Spleen (tissue), 7 donors: Measurements from ENCODE around the gene CARD16.

Source experiments
- CTCF ChIP-seq, 11 experiments: fragments of 200-600 bp in 7 of 11; fragments of 450-650 bp in 4 of 11; sonication (generic) in 4 of 11; IDR thresholded peaks in 8 of 11; conservative IDR thresholded peaks in 3 of 11; 1 replicate in 7 of 11; 2 replicates in 4 of 11; pipeline versions ENCODE4 v1.4.0 to v1.8.0; 2016 to 2021; ENCODE audit warnings: antibody characterized with exemption in 11 of 11, inconsistent platforms in 4 of 11, mild to moderate bottlenecking in 1 of 11
- POLR2A ChIP-seq, 3 donors: fragments of 450-650 bp; IDR thresholded peaks; one replicate each; pipeline ENCODE4 v1.5.1; 2017; ENCODE audit warnings: antibody characterized with exemption in 3 of 3, mild to moderate bottlenecking in 1 of 3
- donor health status: DM: no; HTN: no; CAD: no; lungs with moderate emphysema.
- donor health status: DM: no; HTN: no; CAD: no.
- donor health status: DM: no; HTN: no; CAD: no.

- no peak for TF ChIP-seq CTCF (IDR thresholded peaks at IDR 0.05 in 8 of 11, conservative IDR thresholded peaks at IDR 0.05 in 3 of 11)
- TF ChIP-seq POLR2A (IDR thresholded peaks at IDR 0.05): no peak
These were observed 11.4 kb downstream of the CARD16 start for GRCh38 chr11:105033781-105034180.
